ENCODE results near the gene TPTE. TPM values are rescaled to one million over a fixed set of nuclear protein-coding genes. Genes with fewer than 3 reads are reported as not detected.

The TPTE gene
- total RNA-seq (2022; extraction: Qiagen RNA extraction) = not detected in 5 replicates

GRCh38 chr21:10521091-10521598 lies at the start of gene TPTE:
Gene TPTE (plus strand): TSS chr21:10521583. CDS start chr21:10538724, 17,141 bp downstream.

